Measurements from ENCODE around the gene MAP4K5.

The MAP4K5 gene

GRCh38 chr14:50402965-50403364 lies 129.4 kb downstream of the MAP4K5 start:
- no peak for DNase-seq (ENCODE audit: low spot score)
- in situ Hi-C loops (cut with MboI; ENCODE audit: low pct_unique_long_range_greater_than_20kb, low sequenced_read_pairs, unreplicated experiment): no loop called here
- TF ChIP-seq CTCF (IDR thresholded peaks at IDR 0.05; ENCODE audit: extremely low read depth, insufficient read depth, missing control alignments): no peak

GRCh38 chr14:50400461-50400860 lies 131.9 kb downstream of the MAP4K5 start:
- no peak for TF ChIP-seq CTCF (IDR thresholded peaks at IDR 0.05; ENCODE audit: extremely low read depth, insufficient read depth, missing control alignments)
- DNase-seq (ENCODE audit: low spot score): no peak
- in situ Hi-C loops (cut with MboI; ENCODE audit: low pct_unique_long_range_greater_than_20kb, low sequenced_read_pairs, unreplicated experiment): no loop called here

GRCh38 chr14:50399251-50400032 lies 132.9 kb downstream of the MAP4K5 start:
- TF ChIP-seq CTCF (IDR thresholded peaks at IDR 0.05; ENCODE audit: extremely low read depth, insufficient read depth, missing control alignments): no peak
- DNase-seq (ENCODE audit: low spot score): no peak
- in situ Hi-C loops (cut with MboI; ENCODE audit: low pct_unique_long_range_greater_than_20kb, low sequenced_read_pairs, unreplicated experiment): no loop called here

- no peak for TF ChIP-seq CTCF (IDR thresholded peaks at IDR 0.05; ENCODE audit: extremely low read depth, insufficient read depth, missing control alignments)
- DNase-seq (ENCODE audit: low spot score): no peak
Measured at GRCh38 chr14:50398189-50398580, 134.2 kb downstream of the MAP4K5 start.

GRCh38 chr14:50397390-50398188 lies 134.8 kb downstream of the MAP4K5 start:
- no peak for TF ChIP-seq CTCF (IDR thresholded peaks at IDR 0.05; ENCODE audit: extremely low read depth, insufficient read depth, missing control alignments)
- in situ Hi-C loops (cut with MboI; ENCODE audit: low pct_unique_long_range_greater_than_20kb, low sequenced_read_pairs, unreplicated experiment): no loop called here
- DNase-seq (ENCODE audit: low spot score): no peak

More at GRCh38 chr14:50398189-50398580, 134.2 kb downstream of the MAP4K5 start:
- in situ Hi-C loops (cut with MboI; ENCODE audit: low pct_unique_long_range_greater_than_20kb, low sequenced_read_pairs, unreplicated experiment): no loop called here

- DNase-seq (ENCODE audit: low spot score): peak; percentile 66
- TF ChIP-seq CTCF (IDR thresholded peaks at IDR 0.05; ENCODE audit: extremely low read depth, insufficient read depth, missing control alignments): no peak
- in situ Hi-C loops (cut with MboI; ENCODE audit: low pct_unique_long_range_greater_than_20kb, low sequenced_read_pairs, unreplicated experiment): no loop called here
Measured at GRCh38 chr14:50396631-50397389, 135.6 kb downstream of the MAP4K5 start, which contains the start of gene CDKL1. TSS of gene CDKL1 (minus strand) at chr14:50396881. CDS start at chr14:50395868, 1,013 bp downstream.
